NCI-H1092 treated with DMSO at 0.1 percent for 48 hours (cell line): Measurements from ENCODE around the gene CAMK2N1.
"Not testable (repeated sequence)": the region's sequence is repeated elsewhere in the genome, so short reads cannot be mapped to it uniquely, and the experiment has no call there.

ENCODE experiments used
- DNase-seq: peaks from one replicate; lab custom pipeline; 2025; lab: John Stamatoyannopoulos, UW

The CAMK2N1 gene

GRCh38 chr1:20496725-20497383 lies 10.8 kb upstream of the CAMK2N1 start:
- not testable (repeated sequence) for DNase-seq

- no peak for DNase-seq
Measured at GRCh38 chr1:20496241-20496661, 10.2 kb upstream of the CAMK2N1 start.

GRCh38 chr1:20495661-20496060 lies 9.7 kb upstream of the CAMK2N1 start:
- DNase-seq: no peak

- DNase-seq: no peak
Measured at GRCh38 chr1:20494609-20495311, 8.8 kb upstream of the CAMK2N1 start.

- DNase-seq: peak; percentile 89
Measured at GRCh38 chr1:20493839-20494608, 8.0 kb upstream of the CAMK2N1 start.

- no peak for DNase-seq
Measured at GRCh38 chr1:20493309-20493708, 7.3 kb upstream of the CAMK2N1 start.

- no peak for DNase-seq
Measured at GRCh38 chr1:20492751-20493150, 6.7 kb upstream of the CAMK2N1 start.

GRCh38 chr1:20491866-20492265 lies 5.9 kb upstream of the CAMK2N1 start:
- DNase-seq: no peak

- no peak for DNase-seq
Measured at GRCh38 chr1:20491178-20491577, 5.2 kb upstream of the CAMK2N1 start.

- no peak for DNase-seq
Measured at GRCh38 chr1:20487236-20487590, 1.2 kb upstream of the CAMK2N1 start.

- DNase-seq: peak; percentile 66
Measured at GRCh38 chr1:20486457-20487235, 636 bp upstream of the CAMK2N1 start.

- DNase-seq: peak; percentile 32
Measured at GRCh38 chr1:20484519-20485462, 1.2 kb downstream of the CAMK2N1 start.

GRCh38 chr1:20483833-20484518 lies 2.0 kb downstream of the CAMK2N1 start:
- peak; percentile 50 for DNase-seq

GRCh38 chr1:20483098-20483832 lies 2.7 kb downstream of the CAMK2N1 start:
- no peak for DNase-seq

GRCh38 chr1:20481643-20482498 lies 4.1 kb downstream of the CAMK2N1 start:
- DNase-seq: no peak

- DNase-seq: no peak
Measured at GRCh38 chr1:20480951-20481617, 4.9 kb downstream of the CAMK2N1 start.

GRCh38 chr1:20480243-20480944 lies 5.6 kb downstream of the CAMK2N1 start:
- DNase-seq: no peak

GRCh38 chr1:20479840-20480239 lies 6.2 kb downstream of the CAMK2N1 start:
- DNase-seq: no peak
